Activated CD4-positive, alpha-beta memory T cell treated with anti-CD3 and anti-CD28 coated beads for 36 hours (primary cell): Measurements from ENCODE around the gene SETD7. TPM values are rescaled to one million over a fixed set of nuclear protein-coding genes. Genes with fewer than 3 reads are reported as not detected.

Source experiments
- CTCF ChIA-PET: fragments of 350-600 bp; sonication (Branson Sonifier 250); formaldehyde crosslinking; loops from one replicate; lab custom pipeline; 2021; ENCODE audit warnings: antibody characterized with exemption, inconsistent platforms; lab: Charles Lee
- POLR2A ChIA-PET: fragments of 350-600 bp; sonication (Branson Sonifier 250); formaldehyde crosslinking; loops from one replicate; lab custom pipeline; 2021; ENCODE audit warnings: antibody characterized with exemption; lab: Charles Lee
- DNase-seq: peaks from one replicate; pipeline ENCODE4 v3.0.0-alpha.2; 2020
- H3K27ac Mint-ChIP-seq: one replicate; pipeline ENCODE4 v1.8.0; 2021; ENCODE audit warnings: mixed read lengths
- H3K27me3 Mint-ChIP-seq: one replicate; pipeline ENCODE4 v1.8.0; 2021; ENCODE audit warnings: mixed read lengths
- H3K36me3 Mint-ChIP-seq: one replicate; pipeline ENCODE4 v1.8.0; 2021; ENCODE audit warnings: mixed read lengths
- H3K4me1 Mint-ChIP-seq: one replicate; pipeline ENCODE4 v1.8.0; 2021; ENCODE audit warnings: low read depth, mixed read lengths
- H3K4me3 Mint-ChIP-seq: one replicate; pipeline ENCODE4 v1.8.0; 2021; ENCODE audit warnings: mild to moderate bottlenecking, mixed read lengths
- H3K9me3 Mint-ChIP-seq: one replicate; pipeline ENCODE4 v1.8.0; 2021; ENCODE audit warnings: mixed read lengths
- intact Hi-C: fragments of 100-400 bp; cut with micrococcal nuclease; formaldehyde crosslinking; loops from one replicate; pipeline ENCODE4 v1.15.1; 2023
- total RNA-seq, 2 experiments: library from RNA; stranded (reverse); gene quantifications; one replicate each; pipeline ENCODE4 v1.2.3, GENCODE V29; 2021

The SETD7 gene
- total RNA-seq, 2 experiments from 2014 or later: 15.0 to 16.6 TPM

- peaks cover 14% of the 10 kb centered on the region for H3K36me3 Mint-ChIP-seq
- intact Hi-C loops: no loop called here
- H3K4me1 Mint-ChIP-seq: peaks cover 2% of the 10 kb centered on the region
- CTCF ChIA-PET: no interaction called here
- H3K9me3 Mint-ChIP-seq: no peaks in the 10 kb centered on the region
- no peaks in the 10 kb centered on the region for H3K27me3 Mint-ChIP-seq
- H3K27ac Mint-ChIP-seq: no peak overlapping the region
- POLR2A ChIA-PET: no interaction called here
- no peak for DNase-seq
- no peak overlapping the region for H3K4me3 Mint-ChIP-seq
Observed at GRCh38 chr4:139501927-139502899, 53.8 kb downstream of the SETD7 start.

- Mint-ChIP-seq H3K27me3 (no peaks in the 10 kb centered on the region), H3K4me1 (peaks cover 2% of the 10 kb centered on the region)
- intact Hi-C loops: no loop called here
Observed at GRCh38 chr4:139501527-139501926, 54.5 kb downstream of the SETD7 start.

GRCh38 chr4:139501117-139501516 lies 54.9 kb downstream of the SETD7 start:
- CTCF ChIA-PET: interaction anchor here (0.7 kb wide), 1 partner anchor 1328 kb away, joined by 3 read pairs; no protein-coding TSS in a partner anchor
- H3K36me3 Mint-ChIP-seq: peaks cover 11% of the 10 kb centered on the region
- no peak overlapping the region for H3K4me3 Mint-ChIP-seq
- intact Hi-C loops: no loop called here
- H3K27ac Mint-ChIP-seq: no peak overlapping the region
- H3K9me3 Mint-ChIP-seq: no peaks in the 10 kb centered on the region
- no peak for DNase-seq
- H3K4me1 Mint-ChIP-seq: peaks cover 2% of the 10 kb centered on the region
- POLR2A ChIA-PET: no interaction called here
- H3K27me3 Mint-ChIP-seq: no peaks in the 10 kb centered on the region

More at GRCh38 chr4:139501527-139501926, 54.5 kb downstream of the SETD7 start:
- Mint-ChIP-seq H3K36me3 (peaks cover 12% of the 10 kb centered on the region), H3K27ac (no peak overlapping the region), H3K9me3 (no peaks in the 10 kb centered on the region), H3K4me3 (no peak overlapping the region)
- ChIA-PET CTCF (interaction anchor here (0.7 kb wide), 1 partner anchor 1329 kb away, joined by 3 read pairs; no protein-coding TSS in a partner anchor), POLR2A (no interaction called here)
- DNase-seq: no peak

- Mint-ChIP-seq H3K4me1 (no peaks in the 10 kb centered on the region), H3K9me3 (no peaks in the 10 kb centered on the region), H3K27me3 (no peaks in the 10 kb centered on the region), H3K36me3 (peaks cover 5% of the 10 kb centered on the region), H3K4me3 (no peak overlapping the region), H3K27ac (no peak overlapping the region)
- CTCF ChIA-PET: no interaction called here
- no peak for DNase-seq
- intact Hi-C loops: no loop called here
- POLR2A ChIA-PET: no interaction called here
Observed at GRCh38 chr4:139499186-139499585, 56.8 kb downstream of the SETD7 start.

GRCh38 chr4:139493176-139493575 lies 62.8 kb downstream of the SETD7 start:
- H3K4me1 Mint-ChIP-seq: no peaks in the 10 kb centered on the region
- no peaks in the 10 kb centered on the region for H3K27me3 Mint-ChIP-seq
- ChIA-PET POLR2A (no interaction called here), CTCF (no interaction called here)
- H3K4me3 Mint-ChIP-seq: no peak overlapping the region
- no peaks in the 10 kb centered on the region for H3K36me3 Mint-ChIP-seq
- H3K27ac Mint-ChIP-seq: no peak overlapping the region
- intact Hi-C loops: no loop called here
- DNase-seq: no peak
- H3K9me3 Mint-ChIP-seq: peaks cover 3% of the 10 kb centered on the region

GRCh38 chr4:139492429-139492828 lies 63.6 kb downstream of the SETD7 start:
- Mint-ChIP-seq H3K27ac (no peak overlapping the region), H3K36me3 (no peaks in the 10 kb centered on the region), H3K27me3 (no peaks in the 10 kb centered on the region), H3K9me3 (peaks cover 3% of the 10 kb centered on the region), H3K4me1 (no peaks in the 10 kb centered on the region), H3K4me3 (no peak overlapping the region)
- ChIA-PET POLR2A (no interaction called here), CTCF (no interaction called here)
- DNase-seq: no peak
- intact Hi-C loops: no loop called here

GRCh38 chr4:139489638-139490037 lies 66.4 kb downstream of the SETD7 start:
- Mint-ChIP-seq H3K9me3 (peaks cover 3% of the 10 kb centered on the region), H3K36me3 (no peaks in the 10 kb centered on the region), H3K27me3 (no peaks in the 10 kb centered on the region), H3K4me3 (no peak overlapping the region), H3K27ac (no peak overlapping the region), H3K4me1 (no peaks in the 10 kb centered on the region)
- DNase-seq: no peak
- POLR2A ChIA-PET: no interaction called here
- CTCF ChIA-PET: no interaction called here
- intact Hi-C loops: no loop called here

- Mint-ChIP-seq H3K4me1 (no peaks in the 10 kb centered on the region), H3K36me3 (no peaks in the 10 kb centered on the region), H3K9me3 (peaks cover 3% of the 10 kb centered on the region), H3K4me3 (no peak overlapping the region), H3K27ac (no peak overlapping the region), H3K27me3 (no peaks in the 10 kb centered on the region)
- DNase-seq: no peak
- ChIA-PET POLR2A (no interaction called here), CTCF (no interaction called here)
- intact Hi-C loops: no loop called here
Observed at GRCh38 chr4:139488442-139488841, 67.6 kb downstream of the SETD7 start.

- CTCF ChIA-PET: no interaction called here
- no peak overlapping the region for H3K27ac Mint-ChIP-seq
- H3K27me3 Mint-ChIP-seq: no peaks in the 10 kb centered on the region
- H3K4me3 Mint-ChIP-seq: no peak overlapping the region
- no peaks in the 10 kb centered on the region for H3K4me1 Mint-ChIP-seq
- no peaks in the 10 kb centered on the region for H3K36me3 Mint-ChIP-seq
- intact Hi-C loops: no loop called here
- POLR2A ChIA-PET: no interaction called here
- DNase-seq: no peak
- peaks cover 3% of the 10 kb centered on the region for H3K9me3 Mint-ChIP-seq
Observed at GRCh38 chr4:139484783-139485311, 71.2 kb downstream of the SETD7 start.

GRCh38 chr4:139483000-139483399 lies 73.0 kb downstream of the SETD7 start:
- H3K9me3 Mint-ChIP-seq: no peaks in the 10 kb centered on the region
- H3K27ac Mint-ChIP-seq: no peak overlapping the region
- H3K4me3 Mint-ChIP-seq: no peak overlapping the region
- H3K27me3 Mint-ChIP-seq: no peaks in the 10 kb centered on the region
- DNase-seq: no peak
- CTCF ChIA-PET: no interaction called here
- POLR2A ChIA-PET: no interaction called here
- no peaks in the 10 kb centered on the region for H3K36me3 Mint-ChIP-seq
- intact Hi-C loops: no loop called here
- H3K4me1 Mint-ChIP-seq: no peaks in the 10 kb centered on the region

GRCh38 chr4:139481465-139481864 lies 74.6 kb downstream of the SETD7 start:
- Mint-ChIP-seq H3K4me3 (no peak overlapping the region), H3K27ac (no peak overlapping the region), H3K36me3 (no peaks in the 10 kb centered on the region), H3K27me3 (no peaks in the 10 kb centered on the region), H3K9me3 (no peaks in the 10 kb centered on the region), H3K4me1 (no peaks in the 10 kb centered on the region)
- ChIA-PET CTCF (no interaction called here), POLR2A (no interaction called here)
- DNase-seq: no peak
- intact Hi-C loops: no loop called here

GRCh38 chr4:139476363-139476762 lies 79.7 kb downstream of the SETD7 start:
- intact Hi-C loops: no loop called here
- Mint-ChIP-seq H3K36me3 (peaks cover 17% of the 10 kb centered on the region), H3K27ac (no peak overlapping the region), H3K4me1 (no peaks in the 10 kb centered on the region), H3K4me3 (no peak overlapping the region), H3K27me3 (no peaks in the 10 kb centered on the region), H3K9me3 (peaks cover 7% of the 10 kb centered on the region)
- POLR2A ChIA-PET: no interaction called here
- CTCF ChIA-PET: no interaction called here
- DNase-seq: no peak
